SK-N-SH treated with all-trans-retinoic acid at 6 μM for 48 hours (cell line): ENCODE results near the gene PTER.

Source experiments
- ATAC-seq: fragments of 200-7000 bp; cut with Tn5 transposase; 3 replicates; pipeline ENCODE4 v1.9.1; 2020; ENCODE audit warnings: mild to moderate bottlenecking, moderate library complexity
- ARNTL ChIP-seq: fragments of 450-650 bp; formaldehyde crosslinking; IDR thresholded peaks from 2 replicates; pipeline ENCODE4 v1.5.0; 2020; ENCODE audit warnings: low read depth, mild to moderate bottlenecking, moderate library complexity, borderline replicate concordance
- BACH2 ChIP-seq: fragments of 250-450 bp; sonication (Bioruptor Pico); IDR thresholded peaks from 2 replicates; pipeline ENCODE4 v1.9.0; 2021; ENCODE audit warnings: mild to moderate bottlenecking, borderline replicate concordance
- CREB5 ChIP-seq: fragments of 250-450 bp; sonication (Bioruptor Pico); IDR thresholded peaks from 2 replicates; pipeline ENCODE4 v1.5.1; 2020; ENCODE audit warnings: low read depth, mild to moderate bottlenecking, moderate library complexity
- CSDC2 ChIP-seq: fragments of 250-450 bp; sonication (Bioruptor Pico); IDR thresholded peaks from 2 replicates; pipeline ENCODE4 v1.5.0; 2020; ENCODE audit warnings: mild to moderate bottlenecking, moderate library complexity
- CSRNP3 ChIP-seq: fragments of 250-450 bp; sonication (Bioruptor Pico); IDR thresholded peaks from 2 replicates; pipeline ENCODE4 v1.5.1; 2021; ENCODE audit warnings: mild to moderate bottlenecking, moderate library complexity
- ESRRG ChIP-seq: fragments of 250-450 bp; sonication (Bioruptor Pico); IDR thresholded peaks from 2 replicates; pipeline ENCODE4 v1.6.1; 2021; ENCODE audit warnings: mild to moderate bottlenecking
- GLIS3 ChIP-seq: fragments of 250-450 bp; sonication (Bioruptor Pico); IDR thresholded peaks from 2 replicates; pipeline ENCODE4 v1.5.0; 2020; ENCODE audit warnings: mild to moderate bottlenecking, moderate library complexity
- ISL1 ChIP-seq: fragments of 250-450 bp; sonication (Bioruptor Pico); IDR thresholded peaks from 2 replicates; pipeline ENCODE4 v2.1.2; 2022; ENCODE audit warnings: mild to moderate bottlenecking, moderate library complexity
- OSR1 ChIP-seq: fragments of 250-450 bp; sonication (Bioruptor Pico); IDR thresholded peaks from 2 replicates; pipeline ENCODE4 v1.8.0; 2022; ENCODE audit warnings: moderate library complexity, mild to moderate bottlenecking, inconsistent platforms
- PATZ1 ChIP-seq: fragments of 250-450 bp; sonication (Bioruptor Pico); IDR thresholded peaks from 2 replicates; pipeline ENCODE4 v1.8.0; 2020; ENCODE audit warnings: mild to moderate bottlenecking, moderate library complexity, borderline replicate concordance
- POU6F1 ChIP-seq: fragments of 250-450 bp; sonication (Bioruptor Pico); IDR thresholded peaks from 2 replicates; pipeline ENCODE4 v1.8.0; 2021; ENCODE audit warnings: low read depth, mild to moderate bottlenecking, moderate library complexity, borderline replicate concordance
- PPARA ChIP-seq: fragments of 250-450 bp; sonication (Bioruptor Pico); IDR thresholded peaks from 2 replicates; pipeline ENCODE4 v1.5.0; 2020; ENCODE audit warnings: mild to moderate bottlenecking, borderline replicate concordance
- SNAI2 ChIP-seq: fragments of 250-450 bp; sonication (Bioruptor Pico); IDR thresholded peaks from 2 replicates; pipeline ENCODE4 v1.5.0; 2020; ENCODE audit warnings: mild to moderate bottlenecking, moderate library complexity
- TOX ChIP-seq: fragments of 250-450 bp; sonication (Bioruptor Pico); IDR thresholded peaks from 2 replicates; pipeline ENCODE4 v1.8.0; 2021; ENCODE audit warnings: mild to moderate bottlenecking, moderate library complexity, borderline replicate concordance
- TSHZ2 ChIP-seq: fragments of 250-450 bp; sonication (Bioruptor Pico); IDR thresholded peaks from 2 replicates; pipeline ENCODE4 v1.5.0; 2020; ENCODE audit warnings: mild to moderate bottlenecking, moderate library complexity
- ZC3H10 ChIP-seq: fragments of 250-450 bp; sonication (Bioruptor Pico); IDR thresholded peaks from 2 replicates; pipeline ENCODE4 v1.5.1; 2021; ENCODE audit warnings: mild to moderate bottlenecking, moderate library complexity
- ZFP3 ChIP-seq: fragments of 250-450 bp; sonication (Bioruptor Pico); IDR thresholded peaks from 2 replicates; pipeline ENCODE4 v1.5.0; 2020; ENCODE audit warnings: mild to moderate bottlenecking, moderate library complexity
- ZFP30 ChIP-seq: fragments of 450-650 bp; formaldehyde crosslinking; IDR thresholded peaks from 2 replicates; pipeline ENCODE4 v1.5.0; 2022; ENCODE audit warnings: mild to moderate bottlenecking, moderate library complexity
- ZNF565 ChIP-seq: fragments of 450-650 bp; formaldehyde crosslinking; conservative IDR thresholded peaks from 2 replicates; pipeline ENCODE4 v1.5.0; 2020; ENCODE audit warnings: low read depth, mild to moderate bottlenecking, moderate library complexity
- ZNF70 ChIP-seq: fragments of 450-650 bp; formaldehyde crosslinking; IDR thresholded peaks from 2 replicates; pipeline ENCODE4 v1.5.0; 2020; ENCODE audit warnings: mild to moderate bottlenecking, moderate library complexity
- ZNF8 ChIP-seq: fragments of 450-650 bp; formaldehyde crosslinking; IDR thresholded peaks from 2 replicates; pipeline ENCODE4 v1.5.0; 2020; ENCODE audit warnings: mild to moderate bottlenecking, moderate library complexity

The PTER gene

GRCh38 chr10:16519908-16520861 lies 83.4 kb downstream of the PTER start:
- TF ChIP-seq ZNF70 (CRISPR knock-in tag) (no peak), OSR1 (no peak), CSRNP3 (CRISPR knock-in tag) (no peak), ISL1 (CRISPR knock-in tag) (no peak), PATZ1 (no peak), TOX (CRISPR knock-in tag) (no peak), CREB5 (CRISPR knock-in tag) (no peak), TSHZ2 (CRISPR knock-in tag) (no peak), PPARA (CRISPR knock-in tag) (no peak), SNAI2 (CRISPR knock-in tag) (no peak), ZNF8 (CRISPR knock-in tag) (no peak), ZFP3 (CRISPR knock-in tag) (no peak), GLIS3 (CRISPR knock-in tag) (no peak), CSDC2 (CRISPR knock-in tag) (no peak), ZNF565 (no peak), ARNTL (CRISPR knock-in tag) (no peak), ZFP30 (CRISPR knock-in tag) (no peak)
- TF ChIP-seq, all 23 proteins: peak for 0
- no peak; the same call in 2 of the 3 replicates for ATAC-seq

GRCh38 chr10:16520900-16521299 lies 84.1 kb downstream of the PTER start:
- TF ChIP-seq PATZ1: no peak
- no peak for TF ChIP-seq GLIS3 (CRISPR knock-in tag)
- no peak for TF ChIP-seq POU6F1
- no peak for TF ChIP-seq ZC3H10 (CRISPR knock-in tag)
- no peak for TF ChIP-seq ZNF8 (CRISPR knock-in tag)
- no peak for TF ChIP-seq CREB5 (CRISPR knock-in tag)
- no peak for TF ChIP-seq BACH2
- TF ChIP-seq TOX (CRISPR knock-in tag): no peak
- TF ChIP-seq ZNF565: no peak
- TF ChIP-seq OSR1: no peak
- no peak for TF ChIP-seq ESRRG (CRISPR knock-in tag)
- no peak for TF ChIP-seq PPARA (CRISPR knock-in tag)
- no peak for TF ChIP-seq CSDC2 (CRISPR knock-in tag)
- peak; percentile 67 for ATAC-seq
